SU-DHL-6 (cell line): Measurements from ENCODE around the gene PUSL1.

Experiments used
- H2AFZ ChIP-seq: fragments of 200-600 bp; sonication (generic); 2 replicates; pipeline ENCODE4 v1.6.1; 2014; ENCODE audit warnings: low read depth, mild to moderate bottlenecking, moderate library complexity, mixed read lengths, antibody characterized with exemption, low read length; ENCODE audit not compliant: severe bottlenecking
- H3F3A ChIP-seq: fragments of 200-600 bp; shearing (Covaris generic); 2 replicates; pipeline ENCODE4 v1.6.0; 2016; ENCODE audit warnings: antibody characterized with exemption, mild to moderate bottlenecking; ENCODE audit not compliant: insufficient read depth
- H3K27ac ChIP-seq: fragments of 200-600 bp; sonication (generic); 2 replicates; pipeline ENCODE4 v1.5.1; 2016; ENCODE audit warnings: low read depth, mild to moderate bottlenecking, low read length, moderate library complexity, mixed read lengths
- H3K27me3 ChIP-seq: fragments of 200-600 bp; sonication (generic), shearing (Covaris generic); 2 replicates; pipeline ENCODE4 v1.6.0; 2014; ENCODE audit warnings: mild to moderate bottlenecking, low read length
- H3K36me3 ChIP-seq: fragments of 200-600 bp; sonication (generic); 2 replicates; pipeline ENCODE4 v1.6.1; 2014; ENCODE audit warnings: mild to moderate bottlenecking, low read length, mixed read lengths
- H3K4me2 ChIP-seq: fragments of 300-600, 200-600 bp; shearing (Covaris generic), sonication (generic); 2 replicates; pipeline ENCODE4 v1.6.0; 2014; ENCODE audit warnings: low read length, low read depth, mild to moderate bottlenecking; ENCODE audit not compliant: poor library complexity, severe bottlenecking
- H3K4me3 ChIP-seq: fragments of 200-600 bp; sonication (generic); 2 replicates; pipeline ENCODE4 v1.5.1; 2014; ENCODE audit warnings: antibody characterized with exemption, low read length, mild to moderate bottlenecking, mixed read lengths; ENCODE audit not compliant: insufficient read depth, poor library complexity, severe bottlenecking
- H3K79me2 ChIP-seq: fragments of 200-600 bp; sonication (generic); 2 replicates; pipeline ENCODE4 v1.6.1; 2014; ENCODE audit warnings: mild to moderate bottlenecking, low read length, moderate library complexity; ENCODE audit not compliant: insufficient read depth
- H3K9ac ChIP-seq: fragments of 200-600 bp; sonication (generic); 2 replicates; pipeline ENCODE4 v1.7.0; 2014; ENCODE audit warnings: mild to moderate bottlenecking, low read length
- H3K9me2 ChIP-seq: fragments of 200-600 bp; sonication (generic); replicated peaks from 2 replicates; pipeline ENCODE4 v1.6.1; 2014; ENCODE audit warnings: low read length; ENCODE audit not compliant: insufficient read depth
- H3K9me3 ChIP-seq: fragments of 200-600 bp; sonication (generic); 2 replicates; pipeline ENCODE4 v1.6.1; 2014; ENCODE audit warnings: low read length, mixed read lengths; ENCODE audit not compliant: insufficient read depth
- H4K20me1 ChIP-seq: fragments of 200-600 bp; sonication (generic); 2 replicates; pipeline ENCODE4 v1.6.1; 2014; ENCODE audit warnings: low read depth, mild to moderate bottlenecking, antibody characterized with exemption, low read length, moderate library complexity, mixed read lengths
- CTCF ChIP-seq: fragments of 200-600 bp; sonication (generic); IDR thresholded peaks from one replicate; pipeline ENCODE4 v1.5.1; 2017; ENCODE audit warnings: antibody characterized with exemption, mild to moderate bottlenecking, low read length, moderate library complexity; ENCODE audit not compliant: insufficient read depth, poor library complexity, severe bottlenecking
- EZH2phosphoT487 ChIP-seq: fragments of 200-600 bp; sonication (generic), shearing (Covaris generic); conservative IDR thresholded peaks from 2 replicates; pipeline ENCODE4 v1.6.1; 2018; ENCODE audit warnings: mild to moderate bottlenecking, antibody characterized with exemption, low read length, moderate library complexity, mixed read lengths

Gene PUSL1

GRCh38 chr1:1359664-1360468 is 51.5 kb downstream of the PUSL1 start:
- Histone ChIP-seq H3K27me3 (no peaks in the 10 kb centered on the region), H3K4me2 (no peak overlapping the region), H2AFZ (no peak overlapping the region), H3K36me3 (no peaks in the 10 kb centered on the region), H4K20me1 (no peaks in the 10 kb centered on the region), H3K4me3 (no peak overlapping the region), H3K27ac (no peak overlapping the region), H3K9me3 (no peaks in the 10 kb centered on the region), H3K79me2 (no peaks in the 10 kb centered on the region), H3K9me2 (no peaks in the 10 kb centered on the region), H3F3A (no peaks in the 10 kb centered on the region), H3K9ac (no peak overlapping the region)
- TF ChIP-seq EZH2phosphoT487, result no peak
- no peak for TF ChIP-seq CTCF

- no peak overlapping the region for H3K9ac ChIP-seq
- no peak overlapping the region for H3K4me3 ChIP-seq
- H3K36me3 ChIP-seq, result no peaks in the 10 kb centered on the region
- no peaks in the 10 kb centered on the region for H3K27me3 ChIP-seq
- H3K9me2 ChIP-seq, result no peaks in the 10 kb centered on the region
- H3K4me2 ChIP-seq, result no peak overlapping the region
- no peak overlapping the region for H2AFZ ChIP-seq
- H3F3A ChIP-seq, result no peaks in the 10 kb centered on the region
- TF ChIP-seq CTCF (no peak), EZH2phosphoT487 (no peak)
- H3K9me3 ChIP-seq, result no peaks in the 10 kb centered on the region
- H4K20me1 ChIP-seq, result no peaks in the 10 kb centered on the region
- H3K79me2 ChIP-seq, result no peaks in the 10 kb centered on the region
- H3K27ac ChIP-seq, result no peak overlapping the region
These were observed 52.2 kb downstream of the PUSL1 start for GRCh38 chr1:1360506-1361169.
